AG09309 (cell line): ENCODE data around the gene KCTD12.
A peak's percentile ranks its signal among the peaks of the same experiment; 100 is the strongest.
"Not testable (repeated sequence)": the region's sequence is repeated elsewhere in the genome, so short reads cannot be mapped to it uniquely, and the experiment has no call there.

Experiments used
- DNase-seq: peaks from one replicate; pipeline ENCODE4 v3.0.0-alpha.2; 2010; ENCODE audit warnings: low read depth
- H3K4me3 ChIP-seq: 2 replicates; pipeline ENCODE4 v1.5.1; 2011; ENCODE audit warnings: mild to moderate bottlenecking, low read depth, low read length, moderate library complexity; ENCODE audit not compliant: control insufficient read depth
- TF ChIP-seq, protein P1 (sequence below): IDR thresholded peaks from 2 replicates; pipeline ENCODE4 v1.5.1; 2011; ENCODE audit warnings: mild to moderate bottlenecking, low read depth, low read length, inconsistent platforms; ENCODE audit not compliant: insufficient read depth, control insufficient read depth; ENCODE audit errors: missing control alignments

Gene KCTD12

GRCh38 chr13:76904507-76904906 is 18.3 kb upstream of the KCTD12 start:
- H3K4me3 ChIP-seq: no peak overlapping the region
- DNase-seq: no peak
- TF ChIP-seq, protein P1, sequence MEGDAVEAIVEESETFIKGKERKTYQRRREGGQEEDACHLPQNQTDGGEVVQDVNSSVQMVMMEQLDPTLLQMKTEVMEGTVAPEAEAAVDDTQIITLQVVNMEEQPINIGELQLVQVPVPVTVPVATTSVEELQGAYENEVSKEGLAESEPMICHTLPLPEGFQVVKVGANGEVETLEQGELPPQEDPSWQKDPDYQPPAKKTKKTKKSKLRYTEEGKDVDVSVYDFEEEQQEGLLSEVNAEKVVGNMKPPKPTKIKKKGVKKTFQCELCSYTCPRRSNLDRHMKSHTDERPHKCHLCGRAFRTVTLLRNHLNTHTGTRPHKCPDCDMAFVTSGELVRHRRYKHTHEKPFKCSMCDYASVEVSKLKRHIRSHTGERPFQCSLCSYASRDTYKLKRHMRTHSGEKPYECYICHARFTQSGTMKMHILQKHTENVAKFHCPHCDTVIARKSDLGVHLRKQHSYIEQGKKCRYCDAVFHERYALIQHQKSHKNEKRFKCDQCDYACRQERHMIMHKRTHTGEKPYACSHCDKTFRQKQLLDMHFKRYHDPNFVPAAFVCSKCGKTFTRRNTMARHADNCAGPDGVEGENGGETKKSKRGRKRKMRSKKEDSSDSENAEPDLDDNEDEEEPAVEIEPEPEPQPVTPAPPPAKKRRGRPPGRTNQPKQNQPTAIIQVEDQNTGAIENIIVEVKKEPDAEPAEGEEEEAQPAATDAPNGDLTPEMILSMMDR: no peak

DNA sequence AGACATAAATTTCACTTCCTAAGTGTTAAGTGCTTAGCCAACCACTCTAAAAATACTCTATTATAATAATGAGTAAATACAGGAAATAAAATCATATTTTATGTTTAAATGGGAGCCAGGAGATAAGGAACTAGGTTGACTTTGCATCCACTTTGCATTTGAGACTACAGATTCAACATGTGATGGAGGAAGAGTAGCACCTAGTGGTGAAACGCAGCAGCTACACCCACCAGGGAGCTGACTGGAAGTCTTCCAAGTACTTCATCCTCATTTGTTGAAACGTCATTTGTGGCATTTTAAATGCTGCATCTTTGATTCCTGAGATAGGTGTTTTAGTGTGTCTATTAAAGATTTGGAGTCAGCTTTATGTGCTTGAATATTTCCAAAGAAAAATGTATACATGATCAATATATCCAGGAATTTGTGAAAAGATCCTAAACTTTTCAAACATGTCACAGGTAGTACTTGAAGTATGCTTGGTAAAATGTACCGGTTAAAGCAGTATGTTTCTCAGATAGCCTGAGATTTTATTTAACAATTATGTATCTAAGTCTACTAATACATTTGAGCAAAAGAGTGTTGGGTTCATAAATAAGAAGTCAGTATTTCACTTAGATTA is 17.4 kb upstream of the KCTD12 start:
- TF ChIP-seq, protein P1: peak; percentile 99
- no peak for DNase-seq
- H3K4me3 ChIP-seq: no peak overlapping the region

DNA sequence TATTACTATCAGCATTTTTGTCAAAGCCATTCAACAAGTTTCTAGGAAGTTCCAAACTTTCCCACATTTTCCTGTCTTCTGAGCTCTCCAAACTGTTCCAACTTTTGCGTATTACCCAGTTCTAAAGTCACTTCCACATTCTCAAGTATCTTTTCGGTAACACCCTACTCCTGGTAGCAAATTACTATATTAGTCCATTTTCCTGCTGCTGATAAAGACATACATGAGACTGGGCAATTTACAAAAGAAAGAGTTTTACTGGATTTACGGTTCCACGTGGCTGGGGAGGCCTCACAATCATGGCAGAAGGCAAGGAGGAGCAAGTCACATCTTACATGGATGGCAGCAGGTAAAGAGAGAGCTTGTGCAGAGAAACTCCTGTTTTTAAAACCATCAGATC is 12.9 kb upstream of the KCTD12 start:
- DNase-seq, H3K4me3 ChIP-seq: not testable (repeated sequence)

DNA sequence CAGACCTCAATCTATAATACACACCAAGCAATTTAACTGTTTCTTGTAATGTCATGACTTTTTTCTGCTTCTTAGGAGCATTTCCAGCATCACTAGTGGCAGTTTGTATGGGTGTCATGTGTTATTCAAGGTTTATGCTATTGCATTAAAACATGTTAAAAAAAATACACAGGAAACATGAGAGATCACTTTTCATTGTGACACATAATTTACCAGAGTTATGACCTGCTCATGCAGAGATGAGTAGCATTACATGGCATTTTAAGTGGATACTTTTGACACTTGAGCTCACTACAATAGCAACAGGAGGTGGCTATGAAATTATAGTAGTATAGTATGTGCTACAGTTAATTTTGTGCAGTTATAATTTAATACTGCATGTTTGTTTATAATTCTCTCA is 11.0 kb upstream of the KCTD12 start:
- H3K4me3 ChIP-seq, DNase-seq: not testable (repeated sequence)

DNA sequence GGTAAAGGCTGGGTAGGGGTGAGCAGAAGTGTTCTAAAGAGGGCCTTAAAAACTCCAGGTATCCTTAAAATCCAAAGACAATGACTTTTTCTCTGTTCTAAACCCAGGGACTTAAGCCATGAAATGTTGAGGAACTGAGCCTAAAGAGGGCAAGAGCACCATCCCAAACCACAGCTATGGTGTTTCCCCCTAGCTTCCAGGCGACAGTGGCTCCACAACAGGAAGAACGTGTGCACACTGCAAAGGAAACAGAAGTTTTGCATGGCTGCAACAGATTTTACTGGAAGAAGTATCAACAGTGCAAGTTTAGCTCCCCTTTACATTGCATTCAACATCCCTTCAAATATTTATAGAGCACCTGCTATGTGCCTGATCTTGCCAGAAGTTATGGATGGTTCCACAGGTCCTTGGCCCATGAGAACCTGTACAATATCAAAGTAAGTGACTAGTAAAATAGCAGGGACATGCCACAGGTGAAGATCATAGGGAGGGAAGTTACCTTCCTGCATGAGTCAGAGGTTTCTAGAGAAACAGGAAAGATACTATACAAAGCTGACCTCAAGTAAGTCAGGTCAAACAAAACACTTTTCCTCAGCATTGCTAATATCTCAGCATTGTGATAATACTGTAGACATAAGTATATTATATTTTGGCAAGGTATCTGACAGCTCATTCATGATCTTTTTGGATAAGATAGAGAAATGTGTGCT is 8.4 kb upstream of the KCTD12 start:
- no peak for DNase-seq

DNA sequence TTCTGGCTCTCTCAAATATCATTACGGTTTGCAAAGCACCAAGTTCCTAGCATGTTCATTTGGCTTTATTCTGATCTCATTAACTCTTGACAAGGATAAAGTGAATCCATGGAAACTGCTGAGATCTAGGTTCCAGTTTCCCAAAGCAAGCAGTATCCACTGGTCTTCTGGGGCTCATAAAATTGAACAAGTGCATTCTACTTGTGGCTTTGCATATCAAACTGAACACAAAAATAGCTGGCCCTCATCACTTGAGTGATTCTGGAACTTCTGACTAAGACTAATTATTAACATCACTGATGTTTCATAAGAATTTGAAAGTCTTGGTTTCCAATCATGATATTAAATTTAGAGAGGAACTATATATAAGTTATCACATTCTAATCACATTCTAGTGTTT is 6.3 kb upstream of the KCTD12 start:
- no peak overlapping the region for H3K4me3 ChIP-seq
- TF ChIP-seq, protein P1: no peak
- DNase-seq: no peak

More for the DNA sequence above, 8.4 kb upstream of the KCTD12 start:
- H3K4me3 ChIP-seq: no peak overlapping the region
- TF ChIP-seq, protein P1: no peak

DNA sequence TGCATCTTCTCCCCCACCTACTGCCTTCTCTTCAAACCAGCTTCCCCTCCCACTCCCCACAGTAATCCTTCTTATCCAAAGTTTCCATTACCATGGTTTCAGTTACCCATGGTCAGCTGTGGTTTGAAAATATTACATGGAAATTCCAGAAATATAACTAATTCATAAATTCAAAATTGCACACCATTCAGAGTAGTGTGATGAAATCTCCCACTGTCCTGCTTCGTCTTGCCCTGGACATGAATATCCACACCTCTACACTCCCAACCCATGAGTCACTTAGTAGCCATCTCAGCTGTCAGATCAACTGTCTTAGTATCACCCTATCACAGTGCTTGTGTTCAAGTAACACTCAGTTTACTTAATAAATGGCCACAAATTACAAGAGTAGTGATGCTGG is 3.8 kb upstream of the KCTD12 start:
- TF ChIP-seq, protein P1: no peak
- DNase-seq: no peak

DNA sequence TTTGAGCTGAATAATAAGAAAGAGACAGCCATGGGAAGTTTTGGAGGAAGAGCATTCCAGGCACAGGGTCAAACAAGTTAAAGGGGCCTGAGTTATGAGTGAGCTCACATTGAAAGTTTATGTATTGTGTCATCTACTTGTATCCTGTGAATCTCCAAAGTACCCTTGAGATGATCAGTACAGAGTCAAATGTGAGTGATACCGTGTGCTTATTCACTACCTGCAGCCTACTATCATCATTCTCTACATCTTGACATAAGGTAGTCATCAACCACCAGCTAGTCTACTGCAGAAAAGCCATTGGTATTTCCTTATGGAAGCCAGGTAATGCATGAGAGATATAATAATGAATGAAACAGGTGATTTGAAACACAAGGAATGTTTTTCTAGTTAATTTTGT is 3.0 kb upstream of the KCTD12 start:
- TF ChIP-seq, protein P1: no peak
- no peak overlapping the region for H3K4me3 ChIP-seq
- no peak for DNase-seq

More for the DNA sequence above, 3.8 kb upstream of the KCTD12 start:
- H3K4me3 ChIP-seq: no peak overlapping the region
